ENCODE data around the gene CYB5A.

DNA sequence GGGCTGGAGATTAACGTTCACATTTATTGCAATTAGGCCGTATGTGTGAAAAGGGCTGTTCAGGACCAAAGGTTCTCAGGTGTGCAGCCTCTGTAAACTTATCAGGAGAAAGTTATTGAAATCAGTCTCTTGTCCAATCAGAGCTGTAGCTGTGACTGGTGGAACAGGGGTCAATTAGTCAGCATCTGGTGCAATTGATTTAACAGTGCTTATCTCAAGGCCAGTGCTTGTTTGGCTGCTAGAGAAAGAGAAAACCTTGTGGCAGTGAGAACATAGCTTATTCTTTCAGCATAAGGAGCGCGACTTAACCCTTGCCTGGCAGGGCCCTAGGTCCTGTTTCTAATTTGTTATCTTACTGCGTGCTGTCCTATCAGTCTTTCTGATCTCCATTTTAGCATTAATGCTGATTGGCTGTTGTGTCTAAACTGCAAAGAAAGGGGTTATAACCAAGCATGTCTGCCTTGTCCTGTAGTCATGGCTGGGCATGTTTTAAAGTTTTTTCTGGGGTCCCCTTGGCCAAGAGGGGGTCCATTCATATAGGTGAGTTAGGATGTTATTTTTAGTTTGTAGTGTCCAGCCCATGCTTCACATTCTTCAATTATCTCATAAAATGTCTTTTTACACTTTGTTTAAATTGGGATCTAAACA, 66.4 kb downstream of the CYB5A start:
- TF ChIP-seq NFIC (IDR thresholded peaks at IDR 0.05; ENCODE audit: borderline replicate concordance) (no peak), TAF1 (IDR thresholded peaks at IDR 0.05; ENCODE audit: borderline replicate concordance, low read depth, low read length) (no peak), POLR2AphosphoS5 (IDR thresholded peaks at IDR 0.05; ENCODE audit: low read depth, low read length) (no peak), JUND (IDR thresholded peaks at IDR 0.05) (no peak)
- TF ChIP-seq, protein P1, sequence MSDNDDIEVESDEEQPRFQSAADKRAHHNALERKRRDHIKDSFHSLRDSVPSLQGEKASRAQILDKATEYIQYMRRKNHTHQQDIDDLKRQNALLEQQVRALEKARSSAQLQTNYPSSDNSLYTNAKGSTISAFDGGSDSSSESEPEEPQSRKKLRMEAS (IDR thresholded peaks at IDR 0.05; ENCODE audit: low read depth), result no peak
- TF ChIP-seq, protein P2, sequence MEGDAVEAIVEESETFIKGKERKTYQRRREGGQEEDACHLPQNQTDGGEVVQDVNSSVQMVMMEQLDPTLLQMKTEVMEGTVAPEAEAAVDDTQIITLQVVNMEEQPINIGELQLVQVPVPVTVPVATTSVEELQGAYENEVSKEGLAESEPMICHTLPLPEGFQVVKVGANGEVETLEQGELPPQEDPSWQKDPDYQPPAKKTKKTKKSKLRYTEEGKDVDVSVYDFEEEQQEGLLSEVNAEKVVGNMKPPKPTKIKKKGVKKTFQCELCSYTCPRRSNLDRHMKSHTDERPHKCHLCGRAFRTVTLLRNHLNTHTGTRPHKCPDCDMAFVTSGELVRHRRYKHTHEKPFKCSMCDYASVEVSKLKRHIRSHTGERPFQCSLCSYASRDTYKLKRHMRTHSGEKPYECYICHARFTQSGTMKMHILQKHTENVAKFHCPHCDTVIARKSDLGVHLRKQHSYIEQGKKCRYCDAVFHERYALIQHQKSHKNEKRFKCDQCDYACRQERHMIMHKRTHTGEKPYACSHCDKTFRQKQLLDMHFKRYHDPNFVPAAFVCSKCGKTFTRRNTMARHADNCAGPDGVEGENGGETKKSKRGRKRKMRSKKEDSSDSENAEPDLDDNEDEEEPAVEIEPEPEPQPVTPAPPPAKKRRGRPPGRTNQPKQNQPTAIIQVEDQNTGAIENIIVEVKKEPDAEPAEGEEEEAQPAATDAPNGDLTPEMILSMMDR (IDR thresholded peaks at IDR 0.05), result no peak
